Prostate gland (tissue), 2 donors: ENCODE results near the gene SNX32.

ENCODE experiments used
- POLR2A ChIP-seq: fragments of 450-650 bp; IDR thresholded peaks from one replicate; pipeline ENCODE4 v1.6.1; 2016; ENCODE audit warnings: antibody characterized with exemption, mild to moderate bottlenecking
- POLR2AphosphoS5 ChIP-seq: sonication (generic); formaldehyde crosslinking; IDR thresholded peaks from one replicate; pipeline ENCODE4 v1.6.1; 2017; ENCODE audit warnings: antibody characterized with exemption
- TF ChIP-seq, protein P1 (sequence below), 4 experiments: fragments of 200-600 bp in 2 of 4; fragments of 450-650 bp in 2 of 4; sonication (generic) in 2 of 4; IDR thresholded peaks; 1 replicate in 3 of 4; 2 replicates in 1 of 4; pipeline ENCODE4 v1.5.1; 2016 to 2019; ENCODE audit warnings: antibody characterized with exemption in 4 of 4, mild to moderate bottlenecking in 2 of 4, moderate library complexity in 2 of 4

DNA sequence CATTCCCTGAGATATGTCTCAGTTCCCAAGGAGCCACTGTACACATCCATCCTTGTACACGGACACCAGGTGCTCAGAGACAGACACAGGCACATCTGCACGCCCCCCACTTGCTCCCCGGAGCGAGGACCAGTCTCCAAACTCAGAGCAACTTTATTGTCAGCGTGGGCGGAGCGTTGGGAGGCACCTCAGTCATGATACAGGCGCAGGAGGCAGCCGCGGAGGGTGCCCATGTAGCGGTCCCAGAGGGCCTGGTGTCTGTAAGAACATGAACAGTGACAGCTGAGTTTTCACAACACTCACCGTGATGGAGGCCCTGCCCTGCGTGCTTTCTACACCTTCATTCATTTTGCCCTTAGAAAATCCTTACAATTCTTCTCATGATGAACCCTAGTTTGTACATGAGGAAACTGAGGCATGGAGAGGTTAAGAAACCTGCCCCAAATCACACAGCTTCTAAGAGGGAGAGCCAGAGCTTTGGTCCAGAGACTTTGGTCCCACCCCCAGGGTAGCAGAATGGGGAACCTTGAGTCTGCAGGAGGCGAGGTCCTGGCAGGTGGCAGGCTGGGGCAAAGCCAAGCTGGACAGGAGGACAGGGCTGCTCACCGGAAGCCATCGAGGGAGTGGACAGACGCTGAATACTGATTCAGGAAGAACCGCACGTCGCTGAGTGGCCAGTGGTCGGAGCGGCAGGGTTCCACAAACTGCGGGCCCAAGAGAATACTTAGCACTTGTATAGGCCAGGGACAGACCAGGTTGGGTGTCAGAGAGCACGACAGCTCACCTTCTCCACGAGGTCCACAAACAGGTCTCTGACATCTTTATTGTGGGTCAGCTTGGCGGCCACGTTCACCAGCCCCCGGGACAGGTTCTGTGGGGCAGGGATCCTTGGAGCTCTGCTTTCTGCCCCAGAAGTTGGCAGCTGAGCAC is 50.3 kb downstream of the SNX32 start:
- no peak for TF ChIP-seq POLR2AphosphoS5
- no peak for TF ChIP-seq POLR2A
- TF ChIP-seq, protein P1, sequence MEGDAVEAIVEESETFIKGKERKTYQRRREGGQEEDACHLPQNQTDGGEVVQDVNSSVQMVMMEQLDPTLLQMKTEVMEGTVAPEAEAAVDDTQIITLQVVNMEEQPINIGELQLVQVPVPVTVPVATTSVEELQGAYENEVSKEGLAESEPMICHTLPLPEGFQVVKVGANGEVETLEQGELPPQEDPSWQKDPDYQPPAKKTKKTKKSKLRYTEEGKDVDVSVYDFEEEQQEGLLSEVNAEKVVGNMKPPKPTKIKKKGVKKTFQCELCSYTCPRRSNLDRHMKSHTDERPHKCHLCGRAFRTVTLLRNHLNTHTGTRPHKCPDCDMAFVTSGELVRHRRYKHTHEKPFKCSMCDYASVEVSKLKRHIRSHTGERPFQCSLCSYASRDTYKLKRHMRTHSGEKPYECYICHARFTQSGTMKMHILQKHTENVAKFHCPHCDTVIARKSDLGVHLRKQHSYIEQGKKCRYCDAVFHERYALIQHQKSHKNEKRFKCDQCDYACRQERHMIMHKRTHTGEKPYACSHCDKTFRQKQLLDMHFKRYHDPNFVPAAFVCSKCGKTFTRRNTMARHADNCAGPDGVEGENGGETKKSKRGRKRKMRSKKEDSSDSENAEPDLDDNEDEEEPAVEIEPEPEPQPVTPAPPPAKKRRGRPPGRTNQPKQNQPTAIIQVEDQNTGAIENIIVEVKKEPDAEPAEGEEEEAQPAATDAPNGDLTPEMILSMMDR (IDR thresholded peaks at IDR 0.05): no peak
